NOMO-1 (cell line): ENCODE results near the gene OSR1.
"Not testable (repeated sequence)": the region's sequence is repeated elsewhere in the genome, so short reads cannot be mapped to it uniquely, and the experiment has no call there.

Source experiments
- DNase-seq, 2 experiments: peaks; one replicate each; lab custom pipeline; 2025; ENCODE audit not compliant: unreplicated experiment in 2 of 2; lab: John Stamatoyannopoulos, UW

OSR1 gene

DNA sequence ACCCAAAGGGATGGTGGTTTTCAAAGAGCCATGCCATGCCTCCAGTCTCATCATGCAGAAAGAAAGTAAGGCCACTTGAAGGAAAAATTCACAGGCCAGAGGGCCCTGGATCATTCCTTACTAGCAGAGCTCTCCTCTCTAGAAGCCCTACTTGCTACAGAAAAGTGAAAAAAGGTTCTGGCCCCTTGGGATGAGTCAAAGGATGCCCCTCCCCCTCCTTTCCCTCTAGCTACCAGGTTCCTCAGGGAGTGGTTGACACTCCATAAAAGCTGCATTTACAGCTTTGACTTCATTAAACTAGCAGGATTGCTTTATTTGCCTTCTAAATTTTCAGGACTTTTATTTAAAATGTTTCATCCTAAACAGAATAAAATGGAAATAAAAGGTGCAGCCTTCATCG lies 21.2 kb downstream of the OSR1 start:
- no peak for DNase-seq

- DNase-seq, result no peak
These were observed 21.6 kb downstream of the OSR1 start for GRCh38 chr2:19336781-19337180.

GRCh38 chr2:19332503-19332902 lies 25.9 kb downstream of the OSR1 start:
- DNase-seq, result no peak

GRCh38 chr2:19331450-19331849 lies 27.0 kb downstream of the OSR1 start:
- no peak for DNase-seq

DNA sequence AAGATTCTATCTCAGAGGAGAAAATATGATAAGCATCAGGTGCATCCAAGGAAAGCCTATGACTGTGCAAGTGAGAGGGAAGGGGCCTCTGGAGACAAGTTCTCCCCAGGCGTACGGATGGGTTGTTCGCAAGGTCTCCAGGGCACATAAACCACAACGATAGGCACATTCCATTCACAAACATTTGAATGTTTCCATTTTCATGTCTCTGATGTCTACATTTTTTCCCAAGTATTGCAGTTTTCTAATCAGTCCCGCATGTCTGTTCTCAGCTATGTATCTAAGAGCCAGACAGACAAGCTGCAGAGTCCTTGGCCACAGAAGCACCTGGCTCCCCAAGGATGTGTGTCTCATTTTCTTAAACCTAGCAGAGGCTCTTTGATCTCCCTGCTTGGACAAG lies 28.0 kb downstream of the OSR1 start:
- no peak for DNase-seq

DNA sequence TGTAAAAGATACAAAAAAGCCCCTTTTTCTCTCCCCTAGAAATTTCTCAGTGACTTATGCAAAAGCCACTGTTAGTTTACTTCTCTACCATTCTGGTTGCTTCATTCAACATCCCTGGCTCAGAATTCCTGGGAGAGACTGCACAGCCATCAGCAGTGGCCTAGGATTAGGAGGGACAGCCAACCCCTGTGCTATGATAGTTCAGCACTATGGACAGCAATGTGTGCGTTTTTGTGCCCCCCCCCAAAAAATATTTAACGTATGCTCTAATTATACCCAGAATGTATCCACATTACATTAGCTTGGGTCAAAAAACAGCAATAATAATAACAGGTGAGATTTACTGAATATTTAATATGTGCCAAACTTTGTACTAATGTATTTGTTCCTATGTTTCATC lies 29.0 kb downstream of the OSR1 start:
- no peak for DNase-seq

DNA sequence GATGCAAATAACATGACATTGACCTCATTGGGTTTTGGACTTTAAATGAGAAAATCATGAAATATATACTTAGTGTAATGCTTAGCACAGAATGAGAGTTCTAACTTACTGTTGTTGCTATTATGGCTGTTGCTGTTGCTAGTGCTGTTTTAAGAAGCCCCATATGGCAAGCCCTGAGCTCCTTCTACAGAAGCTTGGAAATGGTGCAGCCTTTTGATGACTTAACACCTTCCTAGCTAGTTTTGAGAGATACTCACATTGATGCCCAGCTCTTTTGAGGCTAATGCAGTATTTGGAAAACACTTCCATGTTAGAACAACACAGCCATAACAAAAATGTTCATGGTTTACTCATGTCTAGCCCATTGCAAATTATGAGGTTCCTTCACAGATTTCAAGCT lies 30.9 kb downstream of the OSR1 start:
- DNase-seq, result no peak

DNA sequence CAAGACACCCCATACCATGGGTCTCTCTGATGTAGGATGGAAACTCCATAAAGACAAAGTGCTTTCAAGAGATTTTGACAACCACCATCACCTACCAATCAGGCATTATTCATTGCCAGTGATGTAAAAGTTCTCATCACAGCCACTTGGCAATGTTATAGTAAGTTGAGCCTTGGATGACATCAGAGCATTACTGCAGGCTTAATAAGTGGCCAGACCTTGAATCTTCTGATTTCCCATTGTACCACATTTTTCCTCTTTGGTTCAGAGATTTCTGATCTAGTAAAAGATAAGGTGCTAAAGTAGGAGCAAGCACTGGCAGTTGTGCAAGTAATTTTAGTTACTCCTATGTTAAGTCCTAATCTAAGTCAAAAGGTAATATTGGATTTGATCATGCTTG lies 36.5 kb downstream of the OSR1 start:
- no peak for DNase-seq

DNA sequence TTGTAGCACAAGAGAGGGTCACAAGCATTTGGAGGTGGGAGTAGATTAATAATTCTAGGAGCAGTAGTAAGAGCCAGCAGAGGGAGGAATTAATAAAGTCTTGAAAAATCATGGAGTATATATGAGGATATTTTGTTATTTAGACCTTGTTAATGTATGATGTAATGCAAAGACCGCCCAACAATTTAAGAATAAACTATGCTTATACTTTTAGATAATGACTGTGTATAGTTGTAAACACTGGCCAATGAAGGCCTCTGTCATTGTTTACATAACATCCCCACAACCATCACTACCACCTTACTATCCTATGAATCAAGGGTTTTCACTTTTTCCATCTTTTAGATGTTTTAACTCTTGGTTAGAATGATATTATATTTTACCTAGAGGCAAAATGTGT lies 37.6 kb downstream of the OSR1 start:
- no peak for DNase-seq

GRCh38 chr2:19319698-19320097 lies 38.7 kb downstream of the OSR1 start:
- DNase-seq, result no peak

- no peak for DNase-seq
These were observed 39.4 kb downstream of the OSR1 start for GRCh38 chr2:19319064-19319463.

GRCh38 chr2:19313553-19313952 lies 44.9 kb downstream of the OSR1 start:
- DNase-seq, result no peak

- DNase-seq, result no peak
These were observed 45.5 kb downstream of the OSR1 start for GRCh38 chr2:19312949-19313348.

GRCh38 chr2:19306065-19306464 lies 52.4 kb downstream of the OSR1 start:
- not testable (repeated sequence) for DNase-seq

DNA sequence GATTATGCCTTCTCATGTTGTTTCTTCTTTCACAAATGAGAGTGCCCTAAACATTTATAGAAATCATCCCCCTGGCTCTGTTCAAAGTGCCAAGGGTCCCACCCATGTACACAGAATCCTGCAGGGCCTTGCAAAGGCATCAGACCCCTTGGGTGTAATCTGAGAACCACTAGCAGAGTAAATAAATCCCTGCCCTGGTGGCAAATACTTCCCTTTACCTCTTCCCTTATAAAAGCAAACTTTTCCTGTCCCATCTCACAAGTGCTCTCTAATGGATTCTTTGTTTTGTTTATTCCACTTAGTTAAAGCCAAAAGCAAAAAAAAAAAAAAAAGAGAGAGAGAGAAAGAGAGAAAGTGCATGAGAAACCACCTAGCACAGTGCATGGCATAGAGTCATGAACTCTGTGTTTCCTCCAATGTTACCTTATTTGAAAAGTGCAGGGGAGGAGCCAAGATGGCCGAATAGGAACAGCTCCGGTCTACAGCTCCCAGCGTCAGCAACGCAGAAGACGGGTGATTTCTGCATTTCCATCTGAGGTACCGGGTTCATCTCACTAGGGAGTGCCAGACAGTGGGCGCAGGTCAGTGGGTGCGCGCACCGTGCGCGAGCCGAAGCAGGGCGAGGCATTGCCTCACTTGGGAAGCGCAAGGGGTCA lies 52.9 kb downstream of the OSR1 start:
- DNase-seq, result not testable (repeated sequence)

GRCh38 chr2:19301706-19302105 lies 56.7 kb downstream of the OSR1 start:
- no peak for DNase-seq
